GM18861 (cell line): ENCODE results near the gene CSMD2.
A peak's percentile ranks its signal among the peaks of the same experiment; 100 is the strongest.
"Not testable (repeated sequence)": the region's sequence is repeated elsewhere in the genome, so short reads cannot be mapped to it uniquely, and the experiment has no call there.

Experiments
- ATAC-seq: cut with Tn5 transposase; IDR thresholded peaks from one replicate; pipeline ENCODE4 v1.9.1; 2021; ENCODE audit not compliant: unreplicated experiment

CSMD2 gene

DNA sequence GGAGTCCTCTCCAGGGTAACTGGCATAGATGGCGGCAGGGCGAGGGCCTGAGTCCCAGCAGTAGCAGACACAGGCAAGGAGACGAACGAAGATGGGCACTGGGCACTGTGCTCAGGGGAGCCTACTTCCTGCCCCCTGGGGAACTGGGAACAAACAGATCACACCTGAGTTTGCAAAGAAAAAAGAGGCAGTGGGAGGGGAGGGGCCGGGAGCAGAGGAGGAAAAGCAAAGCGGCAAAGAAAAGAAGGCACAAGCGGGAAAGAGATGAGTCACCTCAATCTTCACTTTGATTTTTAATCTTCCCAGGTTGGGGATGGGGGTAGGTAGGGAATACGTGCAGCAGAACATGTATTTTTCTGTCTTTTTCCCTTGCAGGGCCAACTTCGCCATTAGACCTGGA is 648.6 kb downstream of the CSMD2 start:
- no peak for ATAC-seq

DNA sequence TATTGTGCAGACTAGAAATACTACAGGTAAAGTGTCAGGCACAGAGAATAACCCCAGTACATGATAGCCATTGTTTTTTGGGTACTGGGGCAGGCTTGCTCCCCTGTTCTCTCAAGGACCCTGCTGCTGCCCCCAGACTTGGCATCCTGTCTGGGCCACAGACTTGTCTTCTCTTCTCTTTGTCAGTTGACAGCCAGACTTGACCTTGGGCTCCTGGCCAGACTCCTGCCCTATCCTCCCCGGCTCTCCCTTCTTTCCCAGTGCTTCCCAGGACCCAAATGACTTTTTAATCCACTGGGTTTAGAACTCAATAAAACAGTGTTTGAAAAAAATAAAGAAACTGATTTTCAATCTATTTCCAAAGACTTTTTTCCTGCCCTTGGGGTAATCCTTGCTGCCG is 649.4 kb downstream of the CSMD2 start:
- no peak for ATAC-seq

DNA sequence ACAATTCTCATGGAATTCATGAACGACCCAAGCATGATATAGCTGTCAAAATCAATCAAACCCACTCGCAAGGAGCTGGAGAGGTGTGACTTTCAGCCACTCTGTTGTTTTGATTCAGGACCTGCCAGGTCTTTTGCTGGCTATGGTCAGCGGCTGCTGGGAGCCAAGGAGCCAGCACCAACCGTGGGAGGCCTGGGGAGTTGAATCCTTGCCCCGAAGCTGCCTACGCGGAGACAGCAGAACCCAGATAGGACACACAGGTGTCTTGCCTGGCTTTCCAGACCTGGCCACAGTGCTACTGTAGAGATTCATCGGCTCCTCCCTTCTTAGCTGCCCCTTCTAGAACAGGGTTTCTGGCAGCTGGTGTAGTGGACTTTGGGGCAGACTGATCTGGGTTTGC is 649.9 kb downstream of the CSMD2 start:
- no peak for ATAC-seq

DNA sequence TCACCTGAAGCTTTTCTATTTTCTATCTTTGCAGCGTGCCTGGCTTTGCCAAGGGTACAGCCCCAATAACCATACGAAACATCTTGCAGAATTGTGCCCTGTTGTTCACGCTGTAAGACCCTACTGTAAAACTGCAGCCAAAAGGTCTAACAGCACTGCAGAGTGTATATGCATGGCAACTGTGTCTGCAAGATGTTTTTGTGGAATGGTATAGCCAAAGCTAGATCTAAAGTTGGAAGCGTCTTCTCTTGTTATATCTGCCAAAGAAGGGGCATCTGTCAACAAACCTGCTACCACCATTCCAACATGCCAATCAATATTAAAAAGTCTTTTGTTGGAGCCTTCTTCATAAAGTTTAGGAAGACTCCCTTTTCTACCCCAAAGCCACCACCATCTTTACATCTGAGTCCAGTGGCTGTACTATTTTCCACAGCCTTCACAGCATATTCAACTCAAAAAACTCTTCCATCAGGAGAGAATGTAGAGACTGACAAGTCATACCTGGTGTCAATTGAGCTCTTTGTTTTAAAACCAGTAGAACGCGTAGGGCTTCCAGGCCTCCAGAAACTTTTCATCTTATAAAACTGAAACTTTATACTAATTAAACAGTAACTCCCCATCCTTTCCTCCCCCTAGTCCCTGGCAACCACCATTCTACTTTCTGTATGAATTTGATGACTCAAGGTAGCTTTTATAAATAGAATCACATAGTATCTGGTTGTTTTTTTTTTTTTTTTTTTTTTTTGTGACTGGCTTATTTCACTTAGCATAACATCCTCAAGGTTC is 652.6 kb downstream of the CSMD2 start:
- no peak for ATAC-seq

DNA sequence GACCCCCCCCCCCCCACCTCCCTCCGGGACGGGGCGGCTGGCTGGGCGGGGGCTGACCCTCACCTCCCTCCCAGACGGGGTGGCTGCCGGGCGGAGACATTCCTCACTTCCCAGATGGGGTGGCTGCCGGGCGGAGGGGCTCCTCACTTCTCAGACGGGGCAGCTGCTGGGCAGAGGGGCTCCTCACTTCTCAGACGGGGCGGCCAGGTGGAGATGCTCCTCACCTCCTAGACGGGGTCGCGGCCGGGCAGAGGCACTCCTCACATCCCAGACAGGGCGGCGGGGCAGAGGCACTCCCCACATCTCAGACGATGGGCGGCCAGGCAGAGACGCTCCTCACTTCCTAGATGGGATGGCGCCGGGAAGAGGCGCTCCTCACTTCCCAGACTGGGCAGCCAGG is 655.8 kb downstream of the CSMD2 start:
- not testable (repeated sequence) for ATAC-seq

DNA sequence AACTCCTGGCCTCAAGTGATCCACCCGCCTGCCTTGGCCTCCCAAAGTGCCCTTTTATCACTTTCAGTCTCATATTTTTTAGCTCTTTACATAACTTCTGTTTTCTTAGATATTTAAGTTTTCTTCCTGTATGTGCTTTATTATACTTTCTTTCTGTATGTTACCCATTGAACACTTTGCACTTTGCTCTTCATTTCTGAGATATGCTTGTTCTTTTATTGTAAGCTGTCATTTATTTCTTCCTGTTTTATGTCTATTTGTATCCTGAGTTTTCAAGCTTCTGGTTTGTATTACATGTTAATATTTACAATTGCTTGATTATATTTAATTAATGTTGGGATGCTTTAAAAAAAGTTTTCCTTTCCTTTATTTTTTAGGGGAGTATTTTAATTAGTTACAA is 656.9 kb downstream of the CSMD2 start:
- no peak for ATAC-seq

DNA sequence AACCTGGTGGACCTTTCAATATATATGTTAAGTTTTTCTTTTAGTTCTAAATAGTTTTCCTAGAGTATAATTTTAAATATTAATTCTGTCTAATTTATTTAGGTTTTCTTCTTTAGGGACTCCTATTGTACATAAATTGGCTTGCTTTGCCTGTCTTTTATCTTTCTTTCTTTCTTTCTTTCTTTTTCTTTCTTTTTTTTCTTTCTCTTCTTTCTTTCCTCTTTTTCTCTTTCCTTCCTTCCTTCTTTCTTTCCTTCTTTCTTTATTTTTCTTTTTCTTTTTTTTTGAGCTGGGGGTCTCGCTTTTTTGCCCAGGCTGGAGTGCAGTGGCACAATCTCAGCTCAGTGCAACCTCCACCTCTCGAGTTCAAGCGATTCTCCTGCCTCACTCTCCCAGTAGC is 657.4 kb downstream of the CSMD2 start:
- no peak for ATAC-seq

DNA sequence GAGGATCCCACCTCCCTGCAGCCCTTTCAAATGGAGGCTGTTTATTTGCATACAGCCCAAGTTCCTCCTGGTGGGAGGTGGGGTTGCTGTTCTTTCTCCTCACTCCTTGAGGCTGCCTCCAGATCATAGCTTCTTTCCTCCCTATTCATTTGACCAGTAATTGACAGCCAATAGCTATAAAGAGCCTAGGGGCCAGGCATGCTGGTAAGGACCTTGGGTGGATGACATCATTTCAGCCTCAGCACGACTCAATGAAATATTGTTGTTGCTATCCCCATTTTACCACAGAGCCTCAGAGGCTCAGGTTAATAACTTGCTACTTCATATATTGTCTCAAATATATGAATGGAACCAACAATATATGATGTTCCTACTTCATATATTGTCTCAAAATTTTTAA is 661.5 kb downstream of the CSMD2 start:
- ATAC-seq: no peak

DNA sequence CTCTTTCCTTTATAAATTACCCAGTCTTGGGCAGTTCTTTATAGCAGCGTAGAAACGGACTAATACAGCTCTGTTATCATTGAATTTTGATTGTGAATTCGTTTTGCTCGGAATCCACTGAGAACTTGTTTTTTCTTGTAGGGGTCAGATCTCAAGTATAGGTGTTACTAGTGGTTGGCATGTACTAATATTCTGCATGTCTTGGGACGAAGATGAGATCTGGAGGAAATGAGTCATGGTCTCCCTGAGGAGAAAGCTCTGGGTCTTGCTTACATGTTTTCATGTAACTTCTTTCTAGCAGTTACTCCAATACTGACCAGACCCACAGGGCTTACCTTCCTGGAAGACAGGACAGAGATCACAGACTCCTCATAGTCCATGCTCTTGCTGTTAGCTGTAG is 662.3 kb downstream of the CSMD2 start:
- no peak for ATAC-seq

DNA sequence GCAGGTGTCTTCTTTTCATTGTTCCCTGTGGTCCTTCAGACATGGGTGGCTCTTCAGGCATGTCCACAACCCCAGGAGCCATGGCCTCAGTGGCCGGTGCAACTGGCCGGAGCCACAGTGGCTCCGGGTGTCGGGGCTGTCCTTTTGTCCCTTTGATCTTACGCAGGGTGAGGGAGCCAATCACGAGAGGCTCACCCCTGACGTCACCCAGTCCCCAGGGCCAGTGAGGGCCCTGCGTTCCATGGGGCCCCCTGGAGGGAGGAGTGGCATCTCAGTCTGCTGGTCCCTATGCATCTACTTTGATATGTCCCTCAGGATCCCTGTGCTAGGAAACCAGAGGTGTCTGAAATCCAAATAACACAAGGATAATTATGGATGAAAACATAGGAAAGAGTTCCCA is 663.3 kb downstream of the CSMD2 start:
- ATAC-seq: no peak

DNA sequence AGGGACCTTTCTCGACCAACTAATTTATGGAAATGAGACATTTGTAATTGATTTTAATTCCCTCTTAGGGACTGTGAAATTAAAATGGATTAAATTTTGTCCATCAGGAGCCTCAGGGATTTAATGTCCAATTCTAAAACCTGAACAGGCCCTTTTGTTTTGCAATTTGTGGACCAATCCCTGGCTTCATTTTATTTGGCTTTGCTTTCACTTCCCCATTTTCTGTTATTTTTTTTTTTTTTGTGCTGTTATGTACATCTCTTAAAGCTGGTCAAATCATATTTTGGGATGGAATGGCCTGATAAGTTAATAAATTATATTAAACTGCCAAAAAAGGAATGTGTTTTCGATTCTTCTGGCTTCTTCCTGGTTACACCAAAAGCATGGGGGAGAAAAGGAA is 663.7 kb downstream of the CSMD2 start:
- ATAC-seq: no peak

DNA sequence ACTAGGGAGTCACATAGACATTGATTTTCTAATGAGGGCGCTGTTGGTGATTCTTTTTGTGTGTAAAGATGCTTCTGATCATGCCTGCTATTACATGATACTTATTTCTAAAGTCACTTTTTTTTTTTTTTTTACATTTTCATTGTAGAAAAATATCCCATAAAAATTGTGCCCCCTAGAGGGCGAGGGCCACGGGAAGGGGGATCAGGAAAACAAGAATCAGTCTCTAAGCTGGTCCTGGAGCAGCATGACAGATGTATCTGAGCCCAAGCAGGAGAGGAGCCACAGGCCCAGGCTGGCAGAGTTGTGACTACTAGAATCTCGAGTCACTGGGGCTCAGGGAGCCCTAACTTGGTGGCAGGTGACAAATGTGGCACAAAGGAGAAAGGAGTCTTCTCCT is 664.5 kb downstream of the CSMD2 start:
- no peak for ATAC-seq

DNA sequence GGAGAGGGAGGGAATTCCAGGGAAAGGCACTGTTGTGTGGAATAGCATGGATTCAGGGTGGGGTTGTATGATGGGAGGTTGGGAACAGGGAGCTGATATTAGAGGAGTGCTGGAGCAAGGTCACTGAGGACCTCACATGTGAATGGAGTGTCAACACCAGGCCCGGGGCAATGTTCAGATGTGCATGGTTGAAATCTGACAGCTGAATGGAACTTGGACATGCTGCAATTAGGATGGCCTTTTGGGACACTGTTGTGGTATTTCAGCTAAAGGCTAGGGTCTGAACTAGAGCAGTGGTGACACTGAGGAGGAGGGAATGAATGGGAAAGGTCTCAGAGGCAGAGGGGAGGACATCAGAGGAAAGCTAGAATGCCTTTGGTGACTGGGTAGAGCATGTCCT is 667.6 kb downstream of the CSMD2 start:
- no peak for ATAC-seq

DNA sequence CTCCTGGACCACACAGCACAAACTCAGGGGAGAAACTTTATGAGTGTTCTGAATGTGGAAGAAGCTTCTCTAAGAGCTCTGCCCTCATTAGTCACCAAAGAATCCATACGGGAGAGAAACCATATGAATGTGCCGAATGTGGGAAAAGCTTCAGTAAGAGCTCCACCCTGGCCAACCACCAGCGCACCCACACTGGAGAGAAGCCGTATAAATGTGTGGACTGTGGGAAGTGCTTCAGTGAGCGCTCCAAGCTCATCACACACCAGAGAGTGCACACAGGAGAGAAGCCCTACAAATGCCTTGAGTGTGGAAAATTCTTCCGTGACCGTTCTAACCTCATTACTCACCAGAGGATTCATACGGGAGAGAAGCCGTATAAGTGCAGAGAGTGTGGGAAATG is 670.1 kb downstream of the CSMD2 start:
- no peak for ATAC-seq

DNA sequence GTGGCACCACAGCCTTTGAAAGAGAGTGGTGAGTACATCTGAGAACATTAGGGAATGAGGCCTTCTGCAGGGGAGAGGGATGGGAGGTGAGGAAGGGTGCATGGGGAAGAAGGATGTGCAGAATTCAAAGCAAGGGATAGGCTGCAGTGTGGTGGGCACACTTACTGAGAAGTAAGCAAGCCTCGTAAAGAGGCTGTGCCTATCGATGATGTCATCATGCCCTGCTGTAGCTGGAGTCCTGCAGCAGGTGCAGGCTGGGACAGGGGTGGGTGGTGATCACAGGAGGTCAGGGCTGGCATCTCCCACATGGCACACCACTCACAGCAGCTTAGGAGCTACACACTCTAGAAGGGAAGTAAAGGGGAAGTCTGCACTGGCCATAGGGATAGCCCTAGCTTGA is 676.4 kb downstream of the CSMD2 start:
- ATAC-seq: no peak

DNA sequence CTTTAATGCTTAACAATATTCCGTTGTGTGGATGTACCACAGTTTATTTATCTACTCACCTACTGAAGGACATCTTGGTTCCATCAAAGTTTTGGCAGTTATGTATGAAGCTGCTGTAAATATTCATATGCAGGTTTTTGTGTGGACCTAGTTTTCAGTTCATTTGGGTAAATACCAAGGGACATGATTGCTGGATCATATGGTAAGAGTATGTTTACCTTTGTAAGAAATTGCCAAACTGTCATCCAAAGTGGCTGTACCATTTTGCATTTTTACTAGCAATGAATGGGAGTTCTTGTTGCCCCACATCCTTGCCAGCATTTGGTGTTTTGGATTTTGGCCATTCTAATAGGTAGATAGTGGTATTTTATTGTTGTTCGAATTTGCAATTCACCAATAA is 682.6 kb downstream of the CSMD2 start:
- no peak for ATAC-seq

DNA sequence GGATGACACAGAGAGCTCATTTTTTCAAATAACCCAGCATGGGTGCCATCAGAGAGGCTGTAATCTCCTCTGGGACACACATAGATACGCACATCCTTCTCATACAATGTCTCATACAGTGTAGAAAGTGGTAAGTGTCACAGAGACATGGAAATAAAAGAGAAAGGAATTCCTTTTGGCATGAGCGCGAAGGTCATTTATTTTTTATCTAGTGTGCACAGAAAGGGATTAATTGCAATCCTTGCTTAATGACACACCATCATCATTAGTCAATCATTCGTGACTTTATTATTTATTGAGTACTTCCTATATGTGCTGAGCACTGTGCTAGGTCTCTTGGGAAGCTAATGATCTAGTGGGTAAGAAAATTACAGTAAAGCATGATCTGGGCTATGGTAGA is 687.6 kb downstream of the CSMD2 start:
- no peak for ATAC-seq

DNA sequence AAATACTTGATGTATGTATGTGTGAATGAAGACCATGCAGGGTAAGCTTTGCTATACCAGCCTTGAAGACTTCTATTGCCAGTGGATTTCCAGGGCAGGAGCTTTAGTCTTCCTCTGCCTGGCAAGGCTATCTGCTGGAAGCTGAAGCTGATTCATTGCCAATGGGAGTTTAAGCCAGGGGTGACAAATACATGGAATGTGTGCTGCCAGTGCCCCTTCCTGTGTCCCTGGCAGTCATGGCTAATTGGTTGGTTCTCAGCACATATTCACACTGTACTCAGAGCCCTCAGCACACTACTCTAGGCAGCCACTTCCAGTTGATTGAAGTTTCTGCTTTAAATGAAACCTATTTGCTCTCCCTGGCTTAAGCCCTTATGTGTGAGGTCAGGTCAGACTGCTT is 691.1 kb downstream of the CSMD2 start:
- no peak for ATAC-seq

DNA sequence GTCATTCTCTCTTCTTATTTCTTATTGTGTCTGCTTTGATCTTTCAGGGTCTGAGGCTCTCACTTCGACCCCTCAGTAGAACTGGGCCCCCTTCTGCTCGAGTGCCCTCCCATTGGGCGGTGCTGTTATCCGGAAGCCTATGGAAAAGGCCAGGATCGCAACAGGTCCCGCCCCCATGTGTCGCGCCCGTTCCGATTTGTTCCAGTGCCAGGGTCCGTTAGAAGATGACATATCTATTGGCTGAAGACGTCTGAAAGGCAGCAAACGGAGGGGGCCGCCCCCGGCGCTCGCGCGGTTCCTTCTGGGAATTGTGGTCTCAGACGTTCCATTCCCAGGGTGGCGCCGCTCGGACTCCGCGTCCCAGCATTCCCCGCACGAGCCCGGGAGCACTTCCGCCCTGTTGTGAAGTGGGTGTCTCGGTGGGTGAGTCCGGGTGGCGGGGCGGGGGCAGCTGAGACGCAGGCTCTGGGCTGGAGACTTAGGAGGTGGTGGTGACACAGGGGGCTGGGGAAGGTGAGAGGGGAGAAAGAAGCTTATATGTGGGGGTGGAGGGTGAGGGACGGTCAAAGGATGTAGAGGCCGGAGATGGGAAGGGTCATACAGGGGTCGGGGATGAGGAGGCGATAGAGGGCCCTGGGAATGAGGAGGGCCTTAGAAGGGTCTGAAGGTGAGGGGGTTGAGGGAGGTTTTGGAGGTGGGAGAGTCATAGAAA is 692.6 kb downstream of the CSMD2 start, which contains the start of gene ZSCAN20:
Gene ZSCAN20, plus strand, starts transcription at position 377 of the 712 bp plus-strand sequence. CDS start 6,644 bp downstream, outside the sequence.
- peak; percentile 86 for ATAC-seq

DNA sequence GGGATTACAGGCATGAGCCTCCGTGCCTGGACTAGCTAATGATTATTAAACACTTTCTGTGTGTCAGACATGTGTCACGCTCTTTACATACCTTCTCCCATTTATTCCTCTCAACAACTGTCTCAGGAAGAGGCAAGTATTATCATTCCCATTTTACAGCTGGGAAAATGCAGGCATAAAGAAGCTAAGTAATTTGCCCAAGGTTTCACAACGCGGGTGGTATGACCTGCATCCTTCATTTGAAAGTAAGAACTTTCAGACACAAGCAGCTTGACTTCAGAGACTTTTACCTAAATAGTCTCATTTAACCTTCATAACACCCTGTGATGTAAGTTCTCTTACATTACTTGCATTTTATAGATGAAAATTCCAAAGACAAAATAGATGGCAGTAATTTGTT is 693.6 kb downstream of the CSMD2 start:
- ATAC-seq: no peak

DNA sequence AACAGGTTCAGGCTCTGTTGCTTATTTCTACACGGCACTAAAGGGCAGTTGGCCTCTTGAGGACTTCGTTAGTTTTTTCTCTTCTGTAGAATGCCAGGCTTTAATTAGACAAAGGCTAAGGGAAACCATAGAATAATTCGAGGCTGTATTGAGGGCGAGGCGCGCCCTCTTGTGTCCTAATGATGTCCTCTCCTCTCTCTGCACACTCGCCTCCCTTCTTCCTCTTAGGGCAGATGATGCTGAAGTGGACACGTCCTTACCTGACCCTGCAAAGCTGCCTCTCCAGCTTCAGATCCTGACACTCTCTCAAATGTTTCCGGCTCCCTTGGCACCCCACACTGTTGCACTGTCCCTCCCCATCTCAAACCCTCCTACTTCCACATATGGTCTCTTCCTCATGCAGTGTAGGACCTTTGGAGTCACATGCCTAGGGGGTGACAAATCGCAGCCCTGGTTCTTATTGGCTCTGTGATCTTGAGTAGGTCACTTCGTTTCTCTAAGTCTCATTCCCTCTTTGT is 694.5 kb downstream of the CSMD2 start:
- no peak for ATAC-seq

DNA sequence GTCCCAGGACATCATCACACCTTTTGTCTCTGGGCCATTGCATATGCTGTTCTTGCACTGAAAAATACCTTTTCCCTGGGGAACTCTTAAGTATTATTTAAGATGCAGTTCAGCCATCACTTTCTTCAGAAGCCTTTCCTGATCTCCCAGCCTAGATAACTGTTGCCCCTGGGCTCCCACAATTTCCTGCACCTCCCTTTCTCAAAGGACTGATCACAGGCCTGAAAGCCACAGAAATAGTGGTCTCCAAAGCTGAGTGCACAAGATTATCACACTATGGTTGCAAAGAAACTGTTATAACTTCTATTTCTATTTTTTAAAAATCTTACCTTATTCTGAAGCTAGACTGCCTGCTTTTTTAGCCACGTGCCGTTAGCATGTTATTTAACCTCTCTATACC is 695.3 kb downstream of the CSMD2 start:
- no peak for ATAC-seq
